T-helper 22 cell (primary cell): ENCODE results near the gene ZNRF3.
"Not testable (repeated sequence)": the region's sequence is repeated elsewhere in the genome, so short reads cannot be mapped to it uniquely, and the experiment has no call there.

Experiments
- DNase-seq: peaks from one replicate; pipeline ENCODE4 v3.0.0-alpha.2; 2020; ENCODE audit warnings: low read depth

ZNRF3 gene

GRCh38 chr22:29039148-29039547 is 155.8 kb downstream of the ZNRF3 start:
- no peak for DNase-seq

- DNase-seq, result not testable (repeated sequence)
These were observed 156.3 kb downstream of the ZNRF3 start for GRCh38 chr22:29039684-29040083.

GRCh38 chr22:29040385-29041275 is 157.3 kb downstream of the ZNRF3 start:
- DNase-seq, result peak; percentile 21

GRCh38 chr22:29041408-29041807 is 158.0 kb downstream of the ZNRF3 start:
- no peak for DNase-seq

GRCh38 chr22:29043906-29044575 is 160.7 kb downstream of the ZNRF3 start:
- DNase-seq, result no peak

- no peak for DNase-seq
These were observed 161.3 kb downstream of the ZNRF3 start for GRCh38 chr22:29044657-29045176.

GRCh38 chr22:29048822-29049654 is 165.7 kb downstream of the ZNRF3 start:
- no peak for DNase-seq

GRCh38 chr22:29049655-29050263 is 166.4 kb downstream of the ZNRF3 start:
- DNase-seq, result no peak

GRCh38 chr22:29050457-29050856 is 167.1 kb downstream of the ZNRF3 start:
- DNase-seq, result no peak

GRCh38 chr22:29053048-29053702 is 169.8 kb downstream of the ZNRF3 start:
- DNase-seq, result no peak

GRCh38 chr22:29054251-29054767 is 170.9 kb downstream of the ZNRF3 start:
- DNase-seq, result no peak

- DNase-seq, result no peak
These were observed 171.9 kb downstream of the ZNRF3 start for GRCh38 chr22:29055192-29055830.

GRCh38 chr22:29056472-29056871 is 173.1 kb downstream of the ZNRF3 start:
- no peak for DNase-seq

GRCh38 chr22:29060251-29060869 is 177.0 kb downstream of the ZNRF3 start:
- no peak for DNase-seq

- no peak for DNase-seq
These were observed 177.6 kb downstream of the ZNRF3 start for GRCh38 chr22:29060931-29061330.

GRCh38 chr22:29061773-29062172 is 178.4 kb downstream of the ZNRF3 start, which contains the start of gene C22orf31:
TSS of gene C22orf31 (minus strand) at chr22:29061831. CDS start at chr22:29061792, 39 bp downstream.
- DNase-seq, result no peak

- no peak for DNase-seq
These were observed 179.0 kb downstream of the ZNRF3 start for GRCh38 chr22:29062286-29062821.

- DNase-seq, result no peak
These were observed 182.3 kb downstream of the ZNRF3 start for GRCh38 chr22:29065468-29066190.

- DNase-seq, result no peak
These were observed 186.1 kb downstream of the ZNRF3 start for GRCh38 chr22:29069463-29069862.
